BLaER1 (cell line): ENCODE data around the gene ETS2.

Experiments used
- H3K27ac ChIP-seq: shearing (Covaris generic); formaldehyde crosslinking; 2 replicates; pipeline ENCODE4 v1.8.1; 2022
- H3K27me3 ChIP-seq: shearing (Covaris generic); formaldehyde crosslinking; 2 replicates; pipeline ENCODE4 v1.8.1; 2022
- H3K36me3 ChIP-seq: shearing (Covaris generic); formaldehyde crosslinking; 2 replicates; pipeline ENCODE4 v1.8.1; 2022
- H3K4me1 ChIP-seq: shearing (Covaris generic); formaldehyde crosslinking; 2 replicates; pipeline ENCODE4 v1.8.1; 2022
- H3K4me2 ChIP-seq: shearing (Covaris generic); formaldehyde crosslinking; 2 replicates; pipeline ENCODE4 v1.8.1; 2022
- H3K4me3 ChIP-seq: shearing (Covaris generic); formaldehyde crosslinking; 2 replicates; pipeline ENCODE4 v1.8.1; 2022
- H3K9ac ChIP-seq: shearing (Covaris generic); formaldehyde crosslinking; 2 replicates; pipeline ENCODE4 v1.8.1; 2022
- H3K9me3 ChIP-seq: shearing (Covaris generic); formaldehyde crosslinking; 2 replicates; pipeline ENCODE4 v1.8.1; 2022
- H4K20me1 ChIP-seq: shearing (Covaris generic); formaldehyde crosslinking; 2 replicates; pipeline ENCODE4 v1.8.1; 2022
- Cebpa-rat ChIP-seq: shearing (Covaris generic); IDR thresholded peaks from 2 replicates; pipeline ENCODE4 v1.8.1; 2022

ETS2 gene

DNA sequence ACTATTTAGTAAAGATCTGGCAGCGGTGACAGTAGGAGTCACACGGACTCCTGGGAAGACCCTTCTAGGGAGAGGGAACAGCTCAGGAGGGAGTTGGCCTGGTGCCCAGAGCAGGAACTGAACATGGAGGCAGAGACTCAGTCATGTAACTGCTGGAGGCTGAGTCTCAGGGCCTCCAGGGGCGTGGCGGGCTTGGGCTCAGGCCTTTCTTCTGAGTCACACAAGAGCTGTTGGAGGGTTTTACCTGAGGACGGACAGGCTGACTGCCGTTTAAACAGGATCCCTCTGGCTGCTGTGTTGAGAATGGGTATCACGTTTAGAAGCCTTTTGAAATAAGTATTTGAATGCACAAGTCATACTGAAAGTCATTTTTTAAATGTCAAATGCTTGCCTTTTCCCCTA, 7.2 kb upstream of the ETS2 start:
- Histone ChIP-seq H3K36me3 (no peaks in the 10 kb centered on the region), H3K4me1 (peaks cover 34% of the 10 kb centered on the region), H3K4me2 (no peak overlapping the region), H3K9me3 (0 out of 2 replicates have a peak, but pooled peaks cover 2% of the 10 kb centered on the region), H3K27me3 (no peaks in the 10 kb centered on the region), H3K9ac (no peak overlapping the region), H3K4me3 (no peak overlapping the region), H4K20me1 (no peaks in the 10 kb centered on the region), H3K27ac (no peak overlapping the region)
- TF ChIP-seq Cebpa-rat: no peak

DNA sequence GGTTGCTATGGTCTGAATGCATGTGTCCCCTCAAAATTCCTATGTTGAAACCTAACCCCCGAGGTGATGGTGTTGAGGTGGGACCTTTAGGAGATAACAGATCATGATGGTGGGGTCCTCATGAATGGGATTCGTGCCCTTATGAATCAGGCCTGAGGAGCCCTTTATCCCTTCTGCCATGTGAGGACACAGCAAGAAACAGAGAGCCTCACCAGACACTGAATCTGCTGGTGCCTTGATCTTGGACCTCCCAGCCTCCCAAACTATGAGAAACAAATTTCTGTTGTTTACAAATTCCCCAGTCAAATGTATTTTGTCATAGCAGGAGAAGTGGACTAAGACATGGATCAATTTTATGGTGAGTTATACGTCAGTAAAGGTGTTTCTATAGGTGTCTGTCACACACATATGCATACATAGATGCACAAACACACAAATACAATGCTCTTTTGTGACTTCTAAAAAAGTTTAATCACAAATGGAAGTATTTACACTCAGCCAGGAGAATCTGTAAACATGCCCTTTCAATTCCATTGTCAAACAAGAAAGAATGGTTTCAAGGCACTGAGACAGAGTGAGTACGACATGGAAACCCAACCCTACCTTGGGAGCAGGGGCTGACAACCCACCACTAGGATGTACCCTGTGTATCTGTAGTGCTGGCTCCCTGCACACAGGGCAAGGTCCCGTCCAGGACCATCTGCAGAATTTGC, 5.5 kb upstream of the ETS2 start:
- H3K4me3 ChIP-seq: no peak overlapping the region

DNA sequence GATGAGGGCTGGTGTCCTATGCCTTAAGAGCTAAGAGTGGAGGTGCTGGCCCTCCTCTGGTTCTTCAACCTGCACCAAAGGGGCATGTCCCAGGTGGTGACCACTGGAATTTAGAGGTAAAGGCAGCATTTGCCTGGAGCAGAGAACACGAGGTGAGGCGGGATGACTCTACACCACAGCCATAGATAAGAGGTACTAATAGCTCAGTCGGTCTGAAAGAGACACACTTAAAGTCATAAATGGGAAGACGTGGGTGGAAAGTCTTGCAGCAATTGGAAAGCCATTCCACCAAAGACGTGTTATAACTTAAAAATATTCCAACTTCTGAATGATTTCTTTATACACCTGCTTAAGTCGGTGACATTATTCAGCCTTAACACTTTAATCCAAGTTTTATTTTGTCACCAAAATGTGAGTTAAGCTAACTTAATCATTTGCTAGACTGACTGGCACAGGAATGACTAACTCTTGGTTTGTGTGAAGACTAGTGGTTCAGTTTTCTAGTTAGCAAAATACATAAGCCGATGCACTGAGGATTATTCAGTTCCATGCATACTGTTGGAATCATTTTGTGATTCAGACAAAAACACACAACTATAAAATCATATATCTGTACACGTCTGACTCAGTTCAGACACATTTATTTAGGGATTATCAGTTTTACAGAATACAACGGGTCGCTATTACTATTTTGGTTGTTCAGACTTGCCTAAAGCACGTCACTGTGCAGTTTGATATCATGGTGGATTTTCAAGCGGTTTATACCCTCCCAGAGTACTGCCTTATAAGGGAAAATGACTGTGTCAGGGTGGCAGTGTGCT, 4.6 kb upstream of the ETS2 start:
- Histone ChIP-seq H3K27ac (no peak overlapping the region), H3K9me3 (no peaks in the 10 kb centered on the region), H3K4me1 (peaks cover 23% of the 10 kb centered on the region)

More for the DNA sequence above, 5.5 kb upstream of the ETS2 start:
- no peaks in the 10 kb centered on the region for H3K9me3 ChIP-seq
- peaks cover 32% of the 10 kb centered on the region for H3K4me1 ChIP-seq
- H4K20me1 ChIP-seq: no peaks in the 10 kb centered on the region
- no peaks in the 10 kb centered on the region for H3K36me3 ChIP-seq
- H3K4me2 ChIP-seq: no peak overlapping the region
- H3K9ac ChIP-seq: no peak overlapping the region
- H3K27ac ChIP-seq: no peak overlapping the region
- no peak for TF ChIP-seq Cebpa-rat
- H3K27me3 ChIP-seq: no peaks in the 10 kb centered on the region

DNA sequence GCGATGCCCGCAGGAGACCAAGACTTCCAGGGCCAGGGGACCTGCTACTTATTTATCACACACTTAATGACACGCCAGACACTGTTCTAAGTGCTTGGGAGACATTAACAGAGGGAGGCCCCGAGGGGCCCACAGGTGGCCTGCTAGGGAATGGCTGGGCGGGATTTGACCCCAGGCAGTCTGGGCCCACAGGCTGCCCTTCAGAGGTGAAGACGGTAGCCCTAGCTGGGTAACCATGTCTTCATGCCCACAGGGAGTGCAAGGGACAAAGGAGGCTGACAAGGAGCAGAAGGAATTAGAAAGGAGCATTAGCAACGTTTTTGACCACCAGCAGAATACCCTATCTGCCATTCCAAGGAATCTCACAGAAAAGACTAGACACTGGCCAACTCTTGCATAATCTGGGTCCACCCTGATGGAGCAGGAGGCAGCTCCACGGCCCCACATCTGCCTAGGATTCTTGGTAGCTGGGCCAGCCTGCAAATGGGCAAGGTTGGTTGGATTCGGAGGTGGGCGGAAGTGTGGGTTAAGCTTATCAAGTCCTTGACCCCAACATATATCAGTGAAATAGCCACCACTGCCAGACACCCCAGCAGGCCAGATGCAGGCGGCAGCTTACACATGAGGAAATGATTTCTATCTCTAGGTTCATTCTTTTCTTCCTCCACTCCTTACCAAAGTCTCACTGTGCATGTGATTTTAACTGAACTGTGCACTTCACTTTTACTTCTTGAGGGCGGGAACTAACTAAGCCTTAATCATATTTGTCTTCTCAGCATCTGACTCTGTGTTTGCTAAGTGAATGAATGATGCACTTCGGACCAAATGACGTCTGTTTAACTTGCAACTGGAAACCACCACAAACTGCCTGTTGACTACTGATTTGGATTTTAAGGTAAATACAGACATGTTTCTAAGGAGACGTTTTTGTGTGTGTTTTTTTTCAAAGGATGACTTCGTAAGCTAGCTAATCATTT, 3.4 kb upstream of the ETS2 start:
- no peak for TF ChIP-seq Cebpa-rat
- Histone ChIP-seq H3K9ac (no peak overlapping the region), H3K27ac (no peak overlapping the region), H3K4me3 (no peak overlapping the region), H3K36me3 (no peaks in the 10 kb centered on the region), H3K4me2 (no peak overlapping the region), H4K20me1 (peaks cover 12% of the 10 kb centered on the region), H3K27me3 (no peaks in the 10 kb centered on the region), H3K4me1 (peaks cover 18% of the 10 kb centered on the region), H3K9me3 (no peaks in the 10 kb centered on the region)

More for the DNA sequence above, 4.6 kb upstream of the ETS2 start:
- Histone ChIP-seq H3K4me3 (no peak overlapping the region), H3K4me2 (no peak overlapping the region), H3K27me3 (no peaks in the 10 kb centered on the region), H3K36me3 (no peaks in the 10 kb centered on the region), H3K9ac (no peak overlapping the region), H4K20me1 (0 out of 2 replicates have a peak, but pooled peaks cover under 1% of the 10 kb centered on the region)
- TF ChIP-seq Cebpa-rat: no peak

DNA sequence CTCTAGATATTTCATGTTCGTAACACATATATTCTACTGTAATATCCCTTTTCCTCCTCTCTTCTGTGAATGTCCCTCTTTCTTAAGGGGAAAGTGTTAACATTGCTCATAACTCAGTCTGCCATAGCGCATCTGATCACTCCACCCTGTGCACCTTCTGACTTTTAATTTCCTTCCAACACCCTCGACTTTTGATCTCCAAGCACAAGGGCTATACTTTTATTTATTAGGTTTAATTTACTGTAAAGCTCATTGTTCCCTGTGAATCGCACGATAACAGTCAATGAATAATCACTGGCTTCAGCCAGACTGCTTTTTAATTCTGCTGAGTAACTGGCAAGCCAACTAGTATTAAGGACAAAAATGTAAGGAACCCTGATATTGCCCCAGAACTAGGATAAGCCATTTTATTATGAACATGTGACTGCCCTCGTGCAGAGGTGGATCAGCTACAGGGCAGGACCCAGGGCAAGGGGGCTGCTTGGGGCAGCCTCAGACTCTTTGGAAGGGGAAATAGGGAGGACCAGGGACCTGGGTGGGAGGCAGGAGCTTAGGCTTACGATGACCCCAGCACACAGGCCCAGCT, 2.6 kb upstream of the ETS2 start:
- peaks cover 20% of the 10 kb centered on the region for H4K20me1 ChIP-seq
- H3K9ac ChIP-seq: no peak overlapping the region
- TF ChIP-seq Cebpa-rat: no peak
- H3K9me3 ChIP-seq: no peaks in the 10 kb centered on the region
- H3K27ac ChIP-seq: no peak overlapping the region
- H3K4me1 ChIP-seq: peaks cover 27% of the 10 kb centered on the region
- H3K36me3 ChIP-seq: no peaks in the 10 kb centered on the region
- H3K4me3 ChIP-seq: no peak overlapping the region
- H3K27me3 ChIP-seq: no peaks in the 10 kb centered on the region
- H3K4me2 ChIP-seq: no peak overlapping the region

DNA sequence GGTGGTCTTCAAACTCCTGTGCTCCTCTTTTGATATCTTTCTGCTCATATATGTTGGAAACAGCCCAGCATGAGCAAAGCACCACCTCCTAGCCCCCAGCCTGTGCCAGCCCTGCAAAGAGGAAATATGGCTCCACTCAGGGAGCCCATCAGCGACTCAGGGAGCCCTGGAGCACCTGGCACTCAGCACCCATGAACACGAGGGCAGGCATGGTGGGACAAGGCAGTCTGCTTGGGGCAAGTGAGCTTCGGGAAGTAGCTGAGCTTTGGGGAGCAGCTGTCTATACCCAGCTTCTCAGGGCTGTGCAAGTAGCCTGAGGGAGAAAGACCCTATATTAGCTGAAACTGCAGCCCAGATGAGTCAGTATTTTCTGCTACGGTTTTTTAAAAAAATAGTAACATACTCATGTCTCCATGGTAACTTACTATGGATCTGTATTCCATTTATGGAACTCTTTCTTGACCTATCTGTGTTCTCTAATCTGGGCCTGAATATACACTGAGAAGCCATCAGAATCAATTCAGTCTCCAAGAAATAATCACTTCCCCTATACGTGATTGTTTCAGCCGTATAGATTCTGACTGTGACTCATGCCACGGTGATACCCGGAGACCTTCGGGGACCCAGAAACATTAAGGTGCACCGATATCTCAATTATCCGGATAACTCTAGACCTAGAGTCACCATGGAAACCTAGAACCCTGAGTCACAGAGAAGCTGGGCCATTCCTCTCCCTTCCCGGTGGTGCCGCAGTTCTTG, 1.5 kb upstream of the ETS2 start:
- TF ChIP-seq Cebpa-rat: no peak
- H3K27ac ChIP-seq: no peak overlapping the region
- H3K9me3 ChIP-seq: no peaks in the 10 kb centered on the region
- peaks cover 1% of the 10 kb centered on the region for H3K36me3 ChIP-seq
- H3K4me2 ChIP-seq: peak overlapping the region; percentile 93
- H3K9ac ChIP-seq: no peak overlapping the region; the same call in 1 of the 2 replicates
- no peaks in the 10 kb centered on the region for H3K27me3 ChIP-seq
- peaks cover 31% of the 10 kb centered on the region for H4K20me1 ChIP-seq
- peak overlapping the region; percentile 96 for H3K4me3 ChIP-seq
- peaks cover 37% of the 10 kb centered on the region for H3K4me1 ChIP-seq

DNA sequence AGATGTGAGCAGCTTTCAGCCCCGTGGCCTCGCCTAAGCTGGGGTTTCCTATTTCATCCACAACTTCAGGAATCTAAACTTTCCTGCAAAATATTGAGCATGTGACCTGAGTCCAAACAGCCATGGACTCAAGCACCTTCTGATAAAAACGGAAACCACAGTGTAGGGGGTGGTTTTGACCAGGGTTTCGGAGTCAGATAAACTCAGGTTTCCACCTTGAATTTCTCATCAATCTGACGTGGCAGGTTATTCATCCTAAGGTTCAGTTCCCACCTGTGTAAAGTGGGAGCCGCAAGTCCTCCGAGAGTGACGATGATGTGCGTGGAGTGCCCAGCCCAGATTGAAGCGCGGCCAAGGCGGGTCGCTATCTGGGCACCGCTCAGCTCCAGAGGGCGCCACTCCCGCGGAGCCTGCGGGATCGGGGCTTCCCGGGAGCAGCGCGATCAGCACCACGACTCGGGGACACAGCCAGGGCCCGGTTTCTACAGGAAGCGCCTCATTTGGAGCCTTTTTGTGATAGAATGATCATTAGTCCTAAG, 871 bp upstream of the ETS2 start:
- H3K9me3 ChIP-seq: no peaks in the 10 kb centered on the region
- peaks cover 37% of the 10 kb centered on the region for H4K20me1 ChIP-seq
- peaks cover 8% of the 10 kb centered on the region for H3K36me3 ChIP-seq
- peaks cover 44% of the 10 kb centered on the region for H3K4me1 ChIP-seq
- H3K27me3 ChIP-seq: no peaks in the 10 kb centered on the region
- peak overlapping the region; percentile 96 for H3K27ac ChIP-seq
- peak overlapping the region; percentile 93 for H3K4me2 ChIP-seq
- peak overlapping the region; percentile 95 for H3K9ac ChIP-seq
- peak overlapping the region; percentile 96 for H3K4me3 ChIP-seq
- no peak for TF ChIP-seq Cebpa-rat

DNA sequence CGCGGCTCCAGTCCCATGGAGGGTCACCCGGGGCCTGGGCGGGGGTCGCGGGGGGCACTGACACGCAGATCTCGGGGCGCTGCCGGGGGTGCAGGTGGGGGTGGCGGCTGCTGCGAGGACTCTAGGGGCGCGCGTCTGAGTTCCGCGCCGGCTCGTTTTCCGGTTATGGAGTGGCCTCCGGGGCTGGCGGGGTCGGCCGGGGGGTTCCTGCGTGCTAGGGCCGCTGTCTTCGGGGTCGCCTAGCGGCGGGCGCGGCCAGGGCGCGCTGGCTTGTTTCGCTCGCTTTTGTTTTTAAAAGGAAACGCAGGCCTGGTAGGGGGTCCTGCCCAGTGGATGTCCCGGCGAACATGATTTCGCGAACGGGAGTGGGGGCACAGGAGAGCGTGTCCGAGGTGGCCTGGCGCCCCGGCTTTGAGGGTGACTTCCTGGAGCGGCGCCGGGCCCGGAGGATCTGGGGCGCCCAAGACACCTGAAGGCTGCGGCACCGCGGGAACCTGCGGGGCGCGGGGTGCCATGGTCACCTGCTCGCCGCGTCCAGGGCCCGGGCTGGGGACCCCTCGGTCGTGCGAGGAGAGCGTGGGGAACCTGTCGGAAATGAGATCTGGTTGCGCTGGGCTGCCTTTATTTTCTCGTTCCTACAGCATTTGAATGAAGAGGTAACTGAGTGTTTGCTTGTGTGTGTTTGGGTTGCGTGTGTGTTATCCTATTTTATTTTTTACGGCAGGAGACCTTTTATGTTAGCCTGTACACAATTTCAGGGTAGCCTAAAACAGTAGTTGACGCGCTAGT, 618 bp downstream of the ETS2 start:
- H3K9ac ChIP-seq: peak overlapping the region; percentile 95
- no peaks in the 10 kb centered on the region for H3K27me3 ChIP-seq
- H3K4me3 ChIP-seq: peak overlapping the region; percentile 96
- H3K4me2 ChIP-seq: peak overlapping the region; percentile 93
- H3K4me1 ChIP-seq: peaks cover 46% of the 10 kb centered on the region
- H3K36me3 ChIP-seq: peaks cover 23% of the 10 kb centered on the region
- H3K9me3 ChIP-seq: no peaks in the 10 kb centered on the region
- TF ChIP-seq Cebpa-rat: no peak
- H3K27ac ChIP-seq: peak overlapping the region; percentile 96
- H4K20me1 ChIP-seq: peaks cover 52% of the 10 kb centered on the region
